ENCODE results near the gene TMEM87B.

DNA sequence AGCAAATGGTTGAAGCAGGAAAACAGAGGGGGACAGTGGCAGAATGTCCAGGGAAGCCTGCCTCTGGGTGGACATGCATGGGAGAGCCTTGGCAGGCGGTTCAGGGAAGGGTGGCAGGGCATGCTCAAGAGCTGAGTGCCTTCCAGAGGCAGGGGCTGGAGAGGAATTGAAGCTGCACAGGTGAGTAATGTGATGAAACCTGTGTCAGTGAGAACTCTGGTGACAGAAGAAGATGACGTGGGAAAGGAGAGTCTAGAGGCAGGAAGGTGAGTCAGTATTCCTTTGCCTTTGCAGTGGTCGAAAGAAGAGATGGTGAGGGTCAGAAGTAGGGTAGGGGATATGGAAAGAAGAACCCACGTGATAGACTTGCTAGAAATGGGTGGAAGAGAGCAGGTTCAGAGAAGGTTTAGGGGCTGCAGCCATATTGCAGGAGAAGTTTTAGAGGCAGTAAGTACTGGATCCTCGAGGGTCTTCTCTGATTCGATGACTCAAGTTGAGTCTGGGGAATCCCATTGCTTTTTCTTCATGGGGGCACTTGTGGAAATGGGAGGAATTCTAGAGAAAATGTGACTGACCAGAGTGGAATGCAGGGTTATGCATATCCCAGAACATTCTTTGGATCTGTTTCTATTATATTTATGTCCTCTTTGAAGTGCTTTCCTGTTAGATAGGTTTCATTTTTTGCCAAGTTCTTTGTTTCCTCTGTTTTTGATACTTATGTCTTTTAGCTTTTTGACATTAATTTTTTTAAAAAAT lies 37.4 kb downstream of the TMEM87B start:
- TF ChIP-seq, protein P1, sequence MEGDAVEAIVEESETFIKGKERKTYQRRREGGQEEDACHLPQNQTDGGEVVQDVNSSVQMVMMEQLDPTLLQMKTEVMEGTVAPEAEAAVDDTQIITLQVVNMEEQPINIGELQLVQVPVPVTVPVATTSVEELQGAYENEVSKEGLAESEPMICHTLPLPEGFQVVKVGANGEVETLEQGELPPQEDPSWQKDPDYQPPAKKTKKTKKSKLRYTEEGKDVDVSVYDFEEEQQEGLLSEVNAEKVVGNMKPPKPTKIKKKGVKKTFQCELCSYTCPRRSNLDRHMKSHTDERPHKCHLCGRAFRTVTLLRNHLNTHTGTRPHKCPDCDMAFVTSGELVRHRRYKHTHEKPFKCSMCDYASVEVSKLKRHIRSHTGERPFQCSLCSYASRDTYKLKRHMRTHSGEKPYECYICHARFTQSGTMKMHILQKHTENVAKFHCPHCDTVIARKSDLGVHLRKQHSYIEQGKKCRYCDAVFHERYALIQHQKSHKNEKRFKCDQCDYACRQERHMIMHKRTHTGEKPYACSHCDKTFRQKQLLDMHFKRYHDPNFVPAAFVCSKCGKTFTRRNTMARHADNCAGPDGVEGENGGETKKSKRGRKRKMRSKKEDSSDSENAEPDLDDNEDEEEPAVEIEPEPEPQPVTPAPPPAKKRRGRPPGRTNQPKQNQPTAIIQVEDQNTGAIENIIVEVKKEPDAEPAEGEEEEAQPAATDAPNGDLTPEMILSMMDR (IDR thresholded peaks at IDR 0.05; ENCODE audit: low read length) = no peak
- TF ChIP-seq EZH2 (optimal IDR thresholded peaks at IDR 0.05; ENCODE audit: low read depth, low read length) = no peak

Measured in MM.1S (cell line).